ENCODE measurements around the gene CYP4F3.

CYP4F3 gene

DNA sequence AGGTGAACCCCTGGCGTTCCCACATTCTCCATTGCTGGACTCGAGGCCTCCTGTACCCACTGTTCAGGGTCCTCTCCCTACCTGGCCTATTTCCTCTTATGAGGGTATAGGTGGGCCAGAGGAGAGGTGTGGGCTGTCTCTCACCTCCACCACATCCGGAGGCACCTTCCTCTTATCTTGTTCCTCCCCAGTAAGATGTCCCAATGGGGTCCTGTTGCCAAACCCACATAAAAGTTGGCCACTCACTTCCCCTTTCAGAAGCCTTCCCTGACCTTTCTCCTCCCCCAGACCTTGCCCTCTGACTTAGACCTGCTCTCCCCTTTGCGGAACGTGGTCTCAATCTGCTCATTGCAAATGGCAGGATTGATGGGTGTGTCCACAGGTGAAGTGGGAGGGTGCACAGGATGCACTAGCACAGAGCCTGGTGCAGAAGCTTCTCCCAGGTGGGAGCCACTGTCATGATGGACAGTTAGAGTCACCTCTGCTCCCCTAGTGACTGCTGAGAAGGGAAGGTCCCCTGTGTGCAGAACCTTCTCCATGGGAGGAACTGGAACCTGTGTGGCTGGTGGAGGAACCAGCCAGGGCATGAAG is 1.3 kb downstream of the CYP4F3 start:
- no peaks in the 10 kb centered on the region for H3K79me1 ChIP-seq (ENCODE audit: low read length)
- H3K79me2 ChIP-seq (ENCODE audit: control insufficient read depth, insufficient read depth, low read length): no peaks in the 10 kb centered on the region
- no peak overlapping the region for H3K56ac ChIP-seq (ENCODE audit: low read length)
- no peak overlapping the region for H3K18ac ChIP-seq (ENCODE audit: low read length)
- no peak overlapping the region for H3K4ac ChIP-seq (ENCODE audit: low read depth, low read length)
- H3K27ac ChIP-seq (ENCODE audit: low read depth, low read length): no peak overlapping the region
- no peak overlapping the region for H4K8ac ChIP-seq (ENCODE audit: low read depth, low read length)
- H2BK5ac ChIP-seq (ENCODE audit: low read length): no peak overlapping the region
- no peak overlapping the region for H3K23ac ChIP-seq (ENCODE audit: low read length)
- H3K4me2 ChIP-seq (ENCODE audit: low read length): no peak overlapping the region
- H2BK120ac ChIP-seq (ENCODE audit: low read depth, low read length): no peak overlapping the region
- no peak overlapping the region for H3K4me3 ChIP-seq (ENCODE audit: low read length)
- H3K36me3 ChIP-seq (ENCODE audit: control insufficient read depth, insufficient read depth, low read length): no peaks in the 10 kb centered on the region
- no peaks in the 10 kb centered on the region for H3K27me3 ChIP-seq (ENCODE audit: insufficient read depth, low read length, poor library complexity)
- DNase-seq: no peak
- no peak overlapping the region for H2AK5ac ChIP-seq (ENCODE audit: low read length)
- no peak overlapping the region for H2BK15ac ChIP-seq (replicated peaks; ENCODE audit: low read depth)
- WGBS (ENCODE audit: extremely low coverage, insufficient coverage, low lambda C conversion rate): no CpG with 5 or more reads among the region's 5 CpGs
- H3K4me1 ChIP-seq (ENCODE audit: control insufficient read depth, low read depth, low read length): no peaks in the 10 kb centered on the region
- H3K9ac ChIP-seq (ENCODE audit: low read length): no peak overlapping the region
- no peak overlapping the region for H4K5ac ChIP-seq (ENCODE audit: low read length)

DNA sequence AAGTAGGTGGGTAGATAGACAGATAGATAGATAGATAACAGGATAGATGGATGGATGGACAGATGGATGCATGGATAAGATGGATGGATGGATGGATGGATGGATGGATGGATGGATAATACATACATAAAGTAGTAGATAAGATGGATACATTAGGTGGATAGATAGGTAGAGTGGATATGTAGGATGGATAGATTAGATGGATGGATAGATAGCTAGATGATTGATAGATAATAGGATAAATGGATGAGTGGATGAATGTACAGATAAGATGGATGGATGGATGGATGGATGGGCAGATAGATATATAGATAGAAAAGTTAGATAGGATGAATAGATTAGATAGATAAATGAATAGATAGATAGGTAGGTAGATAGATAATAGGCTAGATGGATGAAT is 2.1 kb downstream of the CYP4F3 start:
- no peaks in the 10 kb centered on the region for H3K27me3 ChIP-seq (ENCODE audit: insufficient read depth, low read length, poor library complexity)
- no peaks in the 10 kb centered on the region for H3K79me1 ChIP-seq (ENCODE audit: low read length)
- H4K8ac ChIP-seq (ENCODE audit: low read depth, low read length): no peak overlapping the region
- no peak overlapping the region for H3K23ac ChIP-seq (ENCODE audit: low read length)
- no peak overlapping the region for H2BK15ac ChIP-seq (replicated peaks; ENCODE audit: low read depth)
- DNase-seq: no peak
- no peak overlapping the region for H3K9ac ChIP-seq (ENCODE audit: low read length)
- H3K4ac ChIP-seq (ENCODE audit: low read depth, low read length): no peak overlapping the region
- no peak overlapping the region for H2AK5ac ChIP-seq (ENCODE audit: low read length)
- no peak overlapping the region for H3K27ac ChIP-seq (ENCODE audit: low read depth, low read length)
- H3K56ac ChIP-seq (ENCODE audit: low read length): no peak overlapping the region
- H3K4me1 ChIP-seq (ENCODE audit: control insufficient read depth, low read depth, low read length): no peaks in the 10 kb centered on the region
- H3K4me2 ChIP-seq (ENCODE audit: low read length): no peak overlapping the region
- no peak overlapping the region for H4K5ac ChIP-seq (ENCODE audit: low read length)
- no peaks in the 10 kb centered on the region for H3K79me2 ChIP-seq (ENCODE audit: control insufficient read depth, insufficient read depth, low read length)
- H3K36me3 ChIP-seq (ENCODE audit: control insufficient read depth, insufficient read depth, low read length): no peaks in the 10 kb centered on the region
- no peak overlapping the region for H2BK120ac ChIP-seq (ENCODE audit: low read depth, low read length)
- H3K4me3 ChIP-seq (ENCODE audit: low read length): no peak overlapping the region
- H2BK5ac ChIP-seq (ENCODE audit: low read length): no peak overlapping the region
- H3K18ac ChIP-seq (ENCODE audit: low read length): no peak overlapping the region

DNA sequence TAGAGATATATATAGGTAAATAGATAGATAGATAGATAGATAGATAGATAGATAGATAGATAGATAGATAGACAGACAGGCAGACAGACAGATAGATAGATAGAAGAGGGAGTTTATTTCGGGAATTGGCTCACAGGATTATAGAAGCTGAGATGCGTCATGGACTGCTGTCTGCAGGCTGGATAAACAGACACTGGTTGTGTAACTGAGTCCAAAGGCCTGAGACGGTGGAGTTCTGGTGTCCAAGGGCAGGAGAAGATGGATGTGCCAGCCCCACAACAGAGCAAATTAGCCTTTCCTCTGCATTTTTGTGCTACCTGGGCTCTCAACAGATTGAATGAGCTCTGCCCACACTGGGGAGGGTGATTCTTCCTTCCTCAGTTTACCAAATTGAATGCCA is 2.7 kb downstream of the CYP4F3 start:
- no peak overlapping the region for H4K8ac ChIP-seq (ENCODE audit: low read depth, low read length)
- no peak overlapping the region for H3K4ac ChIP-seq (ENCODE audit: low read depth, low read length)
- H3K79me1 ChIP-seq (ENCODE audit: low read length): no peaks in the 10 kb centered on the region
- no peak overlapping the region for H2AK5ac ChIP-seq (ENCODE audit: low read length)
- H3K23ac ChIP-seq (ENCODE audit: low read length): no peak overlapping the region
- no CpG with 5 or more reads among the region's 3 CpGs for WGBS (ENCODE audit: extremely low coverage, insufficient coverage, low lambda C conversion rate)
- H4K5ac ChIP-seq (ENCODE audit: low read length): no peak overlapping the region
- no peak overlapping the region for H2BK120ac ChIP-seq (ENCODE audit: low read depth, low read length)
- H3K4me3 ChIP-seq (ENCODE audit: low read length): no peak overlapping the region
- no peak overlapping the region for H3K27ac ChIP-seq (ENCODE audit: low read depth, low read length)
- H3K4me2 ChIP-seq (ENCODE audit: low read length): no peak overlapping the region
- DNase-seq: no peak
- no peak overlapping the region for H3K18ac ChIP-seq (ENCODE audit: low read length)
- no peaks in the 10 kb centered on the region for H3K4me1 ChIP-seq (ENCODE audit: control insufficient read depth, low read depth, low read length)
- H3K9ac ChIP-seq (ENCODE audit: low read length): no peak overlapping the region
- H3K56ac ChIP-seq (ENCODE audit: low read length): no peak overlapping the region
- H3K36me3 ChIP-seq (ENCODE audit: control insufficient read depth, insufficient read depth, low read length): no peaks in the 10 kb centered on the region
- no peaks in the 10 kb centered on the region for H3K79me2 ChIP-seq (ENCODE audit: control insufficient read depth, insufficient read depth, low read length)
- H2BK15ac ChIP-seq (replicated peaks; ENCODE audit: low read depth): no peak overlapping the region
- no peaks in the 10 kb centered on the region for H3K27me3 ChIP-seq (ENCODE audit: insufficient read depth, low read length, poor library complexity)
- H2BK5ac ChIP-seq (ENCODE audit: low read length): no peak overlapping the region

DNA sequence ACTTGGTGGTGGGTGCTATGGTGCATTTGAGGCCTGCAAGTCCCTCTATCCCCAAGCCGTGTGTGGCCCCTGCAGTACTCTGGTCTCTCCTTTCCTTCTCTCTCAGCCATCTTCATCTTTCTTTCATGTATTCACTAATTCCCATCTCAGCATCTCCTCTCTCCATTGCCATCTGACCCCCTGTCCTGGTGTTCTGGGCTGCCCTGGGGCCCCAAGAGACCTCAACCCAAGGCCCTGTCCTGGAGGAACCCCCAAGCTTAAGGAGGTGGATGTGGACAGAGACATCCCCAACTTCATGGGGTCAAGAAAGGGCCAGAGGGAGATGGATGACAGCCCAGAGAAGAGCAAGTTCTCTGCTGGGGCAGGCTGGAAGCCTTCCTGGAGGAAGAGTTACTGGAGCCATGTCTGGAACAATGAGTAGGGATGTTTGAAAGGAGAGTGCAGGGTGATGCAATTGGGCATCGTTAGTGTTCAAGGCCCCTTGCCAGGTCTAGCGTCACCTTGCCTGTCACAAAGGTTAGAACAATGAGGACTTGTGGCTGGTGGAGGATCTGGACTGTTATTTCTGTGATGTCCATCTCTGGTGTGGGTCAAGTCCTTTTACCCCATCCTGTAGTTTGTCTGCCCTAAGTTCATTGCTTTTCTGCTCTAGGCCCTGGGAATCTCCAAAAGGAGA is 3.5 kb downstream of the CYP4F3 start:
- Histone ChIP-seq H3K27ac (ENCODE audit: low read depth, low read length) (no peak overlapping the region), H2AK5ac (ENCODE audit: low read length) (no peak overlapping the region), H3K18ac (ENCODE audit: low read length) (no peak overlapping the region), H3K27me3 (ENCODE audit: insufficient read depth, low read length, poor library complexity) (no peaks in the 10 kb centered on the region), H3K79me2 (ENCODE audit: control insufficient read depth, insufficient read depth, low read length) (no peaks in the 10 kb centered on the region), H3K36me3 (ENCODE audit: control insufficient read depth, insufficient read depth, low read length) (no peaks in the 10 kb centered on the region), H3K79me1 (ENCODE audit: low read length) (no peaks in the 10 kb centered on the region), H3K4me2 (ENCODE audit: low read length) (no peak overlapping the region), H4K8ac (ENCODE audit: low read depth, low read length) (no peak overlapping the region), H3K23ac (ENCODE audit: low read length) (no peak overlapping the region), H3K4me1 (ENCODE audit: control insufficient read depth, low read depth, low read length) (no peaks in the 10 kb centered on the region), H2BK15ac (replicated peaks; ENCODE audit: low read depth) (no peak overlapping the region), H3K56ac (ENCODE audit: low read length) (no peak overlapping the region), H2BK5ac (ENCODE audit: low read length) (no peak overlapping the region), H3K4ac (ENCODE audit: low read depth, low read length) (no peak overlapping the region), H4K5ac (ENCODE audit: low read length) (no peak overlapping the region), H2BK120ac (ENCODE audit: low read depth, low read length) (no peak overlapping the region), H3K9ac (ENCODE audit: low read length) (no peak overlapping the region), H3K4me3 (ENCODE audit: low read length) (no peak overlapping the region)
- WGBS (ENCODE audit: extremely low coverage, insufficient coverage, low lambda C conversion rate): no CpG with 5 or more reads among the region's 3 CpGs
- DNase-seq: no peak

DNA sequence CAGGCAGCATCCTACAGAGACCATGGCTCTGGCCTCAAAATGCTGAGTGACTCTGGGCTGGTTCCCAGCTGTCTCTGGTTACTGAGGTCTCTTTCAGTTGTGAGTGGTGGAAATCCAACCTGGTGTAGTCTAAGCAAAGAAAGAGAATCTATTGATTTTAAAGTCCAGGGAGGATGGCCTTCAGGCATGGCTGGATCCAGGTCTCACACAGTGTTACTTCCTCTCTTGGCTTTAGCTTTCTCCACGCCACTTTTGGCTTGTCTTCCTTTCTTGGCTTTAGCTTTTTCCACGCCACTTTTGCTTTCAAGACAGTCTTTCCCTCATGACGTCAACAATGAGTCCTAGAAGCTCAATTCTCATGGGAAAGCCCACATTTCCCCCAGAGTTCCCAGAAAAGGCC is 4.1 kb downstream of the CYP4F3 start:
- Histone ChIP-seq H3K4me1 (ENCODE audit: control insufficient read depth, low read depth, low read length) (no peaks in the 10 kb centered on the region), H3K79me2 (ENCODE audit: control insufficient read depth, insufficient read depth, low read length) (no peaks in the 10 kb centered on the region), H3K56ac (ENCODE audit: low read length) (no peak overlapping the region), H2AK5ac (ENCODE audit: low read length) (no peak overlapping the region), H3K27ac (ENCODE audit: low read depth, low read length) (no peak overlapping the region), H3K79me1 (ENCODE audit: low read length) (no peaks in the 10 kb centered on the region), H3K23ac (ENCODE audit: low read length) (no peak overlapping the region), H2BK120ac (ENCODE audit: low read depth, low read length) (no peak overlapping the region), H3K4ac (ENCODE audit: low read depth, low read length) (no peak overlapping the region), H3K4me3 (ENCODE audit: low read length) (no peak overlapping the region), H3K18ac (ENCODE audit: low read length) (no peak overlapping the region), H3K27me3 (ENCODE audit: insufficient read depth, low read length, poor library complexity) (no peaks in the 10 kb centered on the region), H2BK5ac (ENCODE audit: low read length) (no peak overlapping the region), H2BK15ac (replicated peaks; ENCODE audit: low read depth) (no peak overlapping the region), H3K36me3 (ENCODE audit: control insufficient read depth, insufficient read depth, low read length) (no peaks in the 10 kb centered on the region), H4K8ac (ENCODE audit: low read depth, low read length) (no peak overlapping the region), H3K4me2 (ENCODE audit: low read length) (no peak overlapping the region), H4K5ac (ENCODE audit: low read length) (no peak overlapping the region), H3K9ac (ENCODE audit: low read length) (no peak overlapping the region)
- WGBS (ENCODE audit: extremely low coverage, insufficient coverage, low lambda C conversion rate): no CpG with 5 or more reads among the region's 3 CpGs
- DNase-seq: no peak

DNA sequence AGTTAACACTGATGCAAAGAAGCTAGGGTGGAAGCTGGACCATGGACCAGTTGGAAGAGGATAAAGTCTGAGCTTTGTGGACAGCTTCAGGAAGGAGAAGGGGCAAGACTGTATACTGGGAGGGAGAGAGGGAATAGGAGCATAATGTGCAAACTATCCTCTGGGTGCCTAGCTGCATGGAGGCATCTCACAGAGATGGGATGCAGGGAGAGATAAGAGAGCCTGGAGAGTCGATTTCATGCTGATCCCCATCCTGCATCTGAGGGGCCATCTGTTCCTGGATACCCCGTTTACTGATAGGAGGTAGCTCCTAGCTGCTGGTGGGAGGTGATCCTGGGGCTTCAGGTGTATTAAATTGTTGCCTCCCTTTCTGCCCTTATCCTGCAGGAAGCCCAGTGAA is 8.8 kb downstream of the CYP4F3 start:
- Histone ChIP-seq H3K4me2 (ENCODE audit: low read length) (no peak overlapping the region), H2BK120ac (ENCODE audit: low read depth, low read length) (no peak overlapping the region), H2BK15ac (replicated peaks; ENCODE audit: low read depth) (no peak overlapping the region), H3K27ac (ENCODE audit: low read depth, low read length) (no peak overlapping the region), H3K79me2 (ENCODE audit: control insufficient read depth, insufficient read depth, low read length) (no peaks in the 10 kb centered on the region), H4K8ac (ENCODE audit: low read depth, low read length) (no peak overlapping the region), H4K5ac (ENCODE audit: low read length) (no peak overlapping the region), H3K79me1 (ENCODE audit: low read length) (no peaks in the 10 kb centered on the region), H3K4me1 (ENCODE audit: control insufficient read depth, low read depth, low read length) (no peaks in the 10 kb centered on the region), H3K56ac (ENCODE audit: low read length) (no peak overlapping the region), H2BK5ac (ENCODE audit: low read length) (no peak overlapping the region), H3K27me3 (ENCODE audit: insufficient read depth, low read length, poor library complexity) (no peaks in the 10 kb centered on the region), H3K18ac (ENCODE audit: low read length) (no peak overlapping the region), H3K9ac (ENCODE audit: low read length) (no peak overlapping the region), H3K4me3 (ENCODE audit: low read length) (no peak overlapping the region), H3K23ac (ENCODE audit: low read length) (no peak overlapping the region), H3K4ac (ENCODE audit: low read depth, low read length) (no peak overlapping the region), H3K36me3 (ENCODE audit: control insufficient read depth, insufficient read depth, low read length) (no peaks in the 10 kb centered on the region), H2AK5ac (ENCODE audit: low read length) (no peak overlapping the region)
- no CpG with 5 or more reads among the region's 2 CpGs for WGBS (ENCODE audit: extremely low coverage, insufficient coverage, low lambda C conversion rate)
- no peak for DNase-seq

All from mesendoderm (in vitro differentiated cells).